Activated CD8-positive, alpha-beta memory T cell treated with anti-CD3 and anti-CD28 coated beads, Interleukin-2, amount 50 U/mL, for 1 hour (primary cell): ENCODE data around the gene PGP.

Source experiments
- DNase-seq: peaks from one replicate; pipeline ENCODE4 v3.0.0-alpha.2; 2020; ENCODE audit errors: extremely low read depth

The PGP gene

GRCh38 chr16:2163211-2163881 lies 51.3 kb downstream of the PGP start:
- no peak for DNase-seq

GRCh38 chr16:2162676-2163118 lies 51.9 kb downstream of the PGP start:
- no peak for DNase-seq

- no peak for DNase-seq
Observed at GRCh38 chr16:2161911-2162310, 52.7 kb downstream of the PGP start.
